Neural crest cell (in vitro differentiated cells): ENCODE data around the gene GMPPA. TPM values are rescaled to one million over a fixed set of nuclear protein-coding genes. Genes with fewer than 3 reads are reported as not detected.

Source experiments
- DNase-seq: peaks from one replicate; pipeline ENCODE4 v3.0.0; 2021; ENCODE audit warnings: low read depth, mixed read lengths, low spot score
- H3K27ac Mint-ChIP-seq: one replicate; pipeline ENCODE4 v1.8.0; 2021; ENCODE audit warnings: mild to moderate bottlenecking, mixed read lengths; ENCODE audit not compliant: unreplicated experiment
- H3K27me3 Mint-ChIP-seq: 2 replicates; pipeline ENCODE4 v1.8.0; 2021; ENCODE audit warnings: low read depth, mild to moderate bottlenecking, mixed read lengths
- H3K36me3 Mint-ChIP-seq: 2 replicates; pipeline ENCODE4 v1.8.0; 2021; ENCODE audit warnings: low read depth, mild to moderate bottlenecking, mixed read lengths
- H3K4me1 Mint-ChIP-seq: 2 replicates; pipeline ENCODE4 v1.8.0; 2021; ENCODE audit warnings: mixed read lengths
- H3K4me3 Mint-ChIP-seq: one replicate; pipeline ENCODE4 v1.8.0; 2021; ENCODE audit warnings: mild to moderate bottlenecking, mixed read lengths
- H3K9me3 Mint-ChIP-seq: 2 replicates; pipeline ENCODE4 v1.8.0; 2021; ENCODE audit warnings: mixed read lengths
- CTCF ChIP-seq: fragments of 200-600 bp; sonication (generic); conservative IDR thresholded peaks from 2 replicates; pipeline ENCODE4 v1.5.0; 2021; ENCODE audit warnings: antibody characterized with exemption, mild to moderate bottlenecking
- total RNA-seq: library from RNA; stranded (reverse); gene quantifications from 2 replicates; pipeline ENCODE4 v1.2.1, GENCODE V29; 2021

The GMPPA gene
- total RNA-seq, 1 donor from 2014 or later, result 26.1 TPM

- Mint-ChIP-seq H3K27me3 (peaks cover 37% of the 10 kb centered on the region), H3K36me3 (no peaks in the 10 kb centered on the region), H3K9me3 (no peaks in the 10 kb centered on the region), H3K27ac (no peak overlapping the region), H3K4me1 (peaks cover 12% of the 10 kb centered on the region), H3K4me3 (no peak overlapping the region)
- DNase-seq, result no peak
- no peak for TF ChIP-seq CTCF
These were observed 19.8 kb upstream of the GMPPA start for GRCh38 chr2:219478916-219479315.

- H3K4me1 Mint-ChIP-seq, result peaks cover 12% of the 10 kb centered on the region
- H3K4me3 Mint-ChIP-seq, result no peak overlapping the region
- no peaks in the 10 kb centered on the region for H3K9me3 Mint-ChIP-seq
- H3K27me3 Mint-ChIP-seq, result peaks cover 46% of the 10 kb centered on the region
- no peak for TF ChIP-seq CTCF
- DNase-seq, result no peak
- no peaks in the 10 kb centered on the region for H3K36me3 Mint-ChIP-seq
- H3K27ac Mint-ChIP-seq, result no peak overlapping the region
These were observed 18.7 kb upstream of the GMPPA start for GRCh38 chr2:219480004-219480403.

GRCh38 chr2:219482674-219483405 is 15.9 kb upstream of the GMPPA start:
- Mint-ChIP-seq H3K9me3 (no peaks in the 10 kb centered on the region), H3K27ac (no peak overlapping the region), H3K4me1 (no peaks in the 10 kb centered on the region), H3K36me3 (no peaks in the 10 kb centered on the region), H3K27me3 (peaks cover 74% of the 10 kb centered on the region), H3K4me3 (no peak overlapping the region)
- DNase-seq, result no peak
- TF ChIP-seq CTCF, result no peak

- Mint-ChIP-seq H3K9me3 (no peaks in the 10 kb centered on the region), H3K36me3 (no peaks in the 10 kb centered on the region), H3K27me3 (peaks cover 76% of the 10 kb centered on the region), H3K4me3 (no peak overlapping the region), H3K4me1 (no peaks in the 10 kb centered on the region), H3K27ac (no peak overlapping the region)
- no peak for DNase-seq
- TF ChIP-seq CTCF, result no peak
These were observed 15.0 kb upstream of the GMPPA start for GRCh38 chr2:219483451-219484342.

GRCh38 chr2:219484343-219485200 is 14.1 kb upstream of the GMPPA start:
- Mint-ChIP-seq H3K4me3 (no peak overlapping the region), H3K9me3 (no peaks in the 10 kb centered on the region), H3K27me3 (peaks cover 69% of the 10 kb centered on the region), H3K4me1 (no peaks in the 10 kb centered on the region), H3K27ac (no peak overlapping the region), H3K36me3 (no peaks in the 10 kb centered on the region)
- DNase-seq, result no peak
- no peak for TF ChIP-seq CTCF
